Myocyte (in vitro differentiated cells): ENCODE measurements around the gene PELI3. TPM values are rescaled to one million over a fixed set of nuclear protein-coding genes. Genes with fewer than 3 reads are reported as not detected.
"Not testable (repeated sequence)": the region's sequence is repeated elsewhere in the genome, so short reads cannot be mapped to it uniquely, and the experiment has no call there.

ENCODE experiments used
- DNase-seq: peaks from one replicate; pipeline ENCODE4 v3.0.0-alpha.2; 2012; ENCODE audit warnings: low read depth
- total RNA-seq: library from RNA; depleted of rRNA; stranded (reverse); fragments of >200 nt; gene quantifications from 2 replicates; pipeline ENCODE4 v1.2.3, GENCODE V29; 2014

PELI3 gene
- total RNA-seq, 1 donor from 2014 or later: 5.5 TPM

- DNase-seq: no peak
These were observed 19.7 kb upstream of the PELI3 start for GRCh38 chr11:66447012-66447411.

- DNase-seq: no peak
These were observed 18.2 kb upstream of the PELI3 start for GRCh38 chr11:66448523-66448922.

GRCh38 chr11:66450560-66450959 is 16.1 kb upstream of the PELI3 start:
- no peak for DNase-seq

- no peak for DNase-seq
These were observed 15.0 kb upstream of the PELI3 start for GRCh38 chr11:66451663-66452062.

- no peak for DNase-seq
These were observed 12.5 kb upstream of the PELI3 start for GRCh38 chr11:66454247-66454646.

GRCh38 chr11:66454828-66455227 is 11.9 kb upstream of the PELI3 start:
- no peak for DNase-seq

- no peak for DNase-seq
These were observed 8.9 kb upstream of the PELI3 start for GRCh38 chr11:66457826-66458225.

- DNase-seq: no peak
These were observed 7.4 kb upstream of the PELI3 start for GRCh38 chr11:66459138-66459778.

GRCh38 chr11:66462010-66462409 is 4.7 kb upstream of the PELI3 start:
- DNase-seq: no peak

- DNase-seq: no peak
These were observed 3.8 kb upstream of the PELI3 start for GRCh38 chr11:66462911-66463310.

- DNase-seq: not testable (repeated sequence)
These were observed 2.6 kb upstream of the PELI3 start for GRCh38 chr11:66464116-66464515.

- DNase-seq: no peak
These were observed 1.8 kb upstream of the PELI3 start for GRCh38 chr11:66464916-66465315.

GRCh38 chr11:66465373-66466224 is 1.1 kb upstream of the PELI3 start:
- peak; percentile 79 for DNase-seq

- DNase-seq: peak; percentile 22
These were observed 442 bp downstream of the PELI3 start for GRCh38 chr11:66467034-66467659.

GRCh38 chr11:66467756-66468155 is 1.1 kb downstream of the PELI3 start:
- no peak for DNase-seq

GRCh38 chr11:66468691-66469090 is 2.0 kb downstream of the PELI3 start:
- DNase-seq: no peak

- no peak for DNase-seq
These were observed 2.7 kb downstream of the PELI3 start for GRCh38 chr11:66469441-66469840.

- no peak for DNase-seq
These were observed 3.3 kb downstream of the PELI3 start for GRCh38 chr11:66470015-66470414.

- no peak for DNase-seq
These were observed 4.4 kb downstream of the PELI3 start for GRCh38 chr11:66471142-66471541.

- no peak for DNase-seq
These were observed 5.3 kb downstream of the PELI3 start for GRCh38 chr11:66472054-66472453.

- no peak for DNase-seq
These were observed 6.5 kb downstream of the PELI3 start for GRCh38 chr11:66473167-66473566.
